Right forelimb (tissue), 1 donor: Measurements from ENCODE around the gene CDH4.
A peak's percentile ranks its signal among the peaks of the same experiment; 100 is the strongest.

Source experiments
- DNase-seq: peaks from one replicate; pipeline ENCODE4 v3.0.0-alpha.2; 2018

Gene CDH4

GRCh38 chr20:61949714-61950640, 697.9 kb downstream of the CDH4 start:
- DNase-seq: peak; percentile 15

GRCh38 chr20:61950641-61951071, 698.6 kb downstream of the CDH4 start:
- DNase-seq: no peak

GRCh38 chr20:61951695-61952533, 699.9 kb downstream of the CDH4 start:
- peak; percentile 78 for DNase-seq

GRCh38 chr20:61953037-61954021, 701.3 kb downstream of the CDH4 start:
- peak; percentile 30 for DNase-seq

- DNase-seq: peak; percentile 32
Observed at GRCh38 chr20:61954276-61955021, 702.4 kb downstream of the CDH4 start.

- no peak for DNase-seq
Observed at GRCh38 chr20:61955668-61956395, 703.8 kb downstream of the CDH4 start.

GRCh38 chr20:61956396-61957342, 704.6 kb downstream of the CDH4 start:
- no peak for DNase-seq

GRCh38 chr20:61957961-61958715, 706.1 kb downstream of the CDH4 start:
- DNase-seq: no peak

- no peak for DNase-seq
Observed at GRCh38 chr20:61958773-61959700, 707.0 kb downstream of the CDH4 start.

GRCh38 chr20:61960836-61961235, 708.8 kb downstream of the CDH4 start:
- no peak for DNase-seq

GRCh38 chr20:61963149-61963548, 711.1 kb downstream of the CDH4 start:
- no peak for DNase-seq

- no peak for DNase-seq
Observed at GRCh38 chr20:61963885-61964674, 712.0 kb downstream of the CDH4 start.

- no peak for DNase-seq
Observed at GRCh38 chr20:61964675-61965605, 712.9 kb downstream of the CDH4 start.

- no peak for DNase-seq
Observed at GRCh38 chr20:61965606-61966491, 713.8 kb downstream of the CDH4 start.
